Esophagus (tissue), 2 donors: ENCODE measurements around the gene MOB3A. TPM values are rescaled to one million over a fixed set of nuclear protein-coding genes. Genes with fewer than 3 reads are reported as not detected.

Source experiments
- H3K27ac ChIP-seq, 2 donors: one replicate each; pipeline ENCODE4 v1.5.1; 2013; ENCODE audit warnings: low read depth in 2 of 2, mild to moderate bottlenecking in 2 of 2, inconsistent platforms in 1 of 2, low read length in 1 of 2, moderate library complexity in 1 of 2
- H3K27me3 ChIP-seq, 2 donors: one replicate each; pipeline ENCODE4 v1.6.1; 2013; ENCODE audit warnings: low read length in 2 of 2, control low read depth in 1 of 2, mild to moderate bottlenecking in 1 of 2; ENCODE audit not compliant: insufficient read depth in 2 of 2, control insufficient read depth in 1 of 2
- H3K36me3 ChIP-seq, 2 donors: one replicate each; pipeline ENCODE4 v1.6.1; 2013; ENCODE audit warnings: low read length in 1 of 2; ENCODE audit not compliant: control insufficient read depth in 2 of 2, insufficient read depth in 2 of 2
- H3K4me1 ChIP-seq, 2 donors: one replicate each; pipeline ENCODE4 v1.6.1; 2013; ENCODE audit warnings: low read length in 1 of 2; ENCODE audit not compliant: control insufficient read depth in 2 of 2, insufficient read depth in 2 of 2
- H3K4me3 ChIP-seq, 2 donors: one replicate each; pipeline ENCODE4 v1.5.1; 2013; ENCODE audit warnings: low read length in 2 of 2, mild to moderate bottlenecking in 2 of 2, low read depth in 1 of 2, moderate library complexity in 1 of 2
- H3K9me3 ChIP-seq, 2 donors: one replicate each; pipeline ENCODE4 v1.6.1; 2013; ENCODE audit warnings: mild to moderate bottlenecking in 2 of 2, low read depth in 1 of 2, low read length in 1 of 2, moderate library complexity in 1 of 2; ENCODE audit not compliant: control insufficient read depth in 2 of 2, insufficient read depth in 1 of 2
- WGBS, 2 donors: extraction: QIAGEN DNeasy Blood & Tissue Kit; methylation state at CpG; one replicate each; pipeline ENCODE4 v1.1.7; 2013; 5-methylcytosine and 5-hydroxymethylcytosine counted together
- polyA plus RNA-seq, 2 donors: library from polyadenylated mRNA; stranded (reverse); fragments of 200-250 nt; gene quantifications; one replicate each; pipeline ENCODE4 v1.2.3, GENCODE V29; 2013
- donor health status: healthy with polysubstance abuse.
- donor health status: Bipolar disorder and iron deficiency.

Gene MOB3A
- polyA plus RNA-seq, 2 donors: 11.0 to 12.4 TPM

GRCh38 chr19:2062770-2063169 lies 33.4 kb downstream of the MOB3A start:
- H3K4me1 ChIP-seq: peaks cover 11 to 31% of the 10 kb centered on the region in 2 donors
- H3K36me3 ChIP-seq: no peaks in the 10 kb centered on the region
- H3K9me3 ChIP-seq: no peaks in the 10 kb centered on the region
- H3K27ac ChIP-seq: no peak overlapping the region
- 88 to 92% methylated on average over 9 of the region's 9 CpGs for WGBS, 2 donors
- H3K4me3 ChIP-seq: no peak overlapping the region
- no peaks in the 10 kb centered on the region for H3K27me3 ChIP-seq

GRCh38 chr19:2062389-2062729 lies 33.8 kb downstream of the MOB3A start:
- peak overlapping the region in 1 of 2 donors; percentile 72 for H3K4me3 ChIP-seq
- no peaks in the 10 kb centered on the region for H3K9me3 ChIP-seq
- H3K27ac ChIP-seq: peak overlapping the region in 1 of 2 donors; percentile 93
- no peaks in the 10 kb centered on the region for H3K27me3 ChIP-seq
- peaks cover 12 to 35% of the 10 kb centered on the region in 2 donors for H3K4me1 ChIP-seq
- 58 to 61% methylated on average over 10 of the region's 10 CpGs for WGBS, 2 donors
- H3K36me3 ChIP-seq: no peaks in the 10 kb centered on the region

GRCh38 chr19:2061495-2062388 lies 34.4 kb downstream of the MOB3A start:
- peak overlapping the region; percentile 99 to 100 for H3K27ac ChIP-seq
- H3K27me3 ChIP-seq: no peaks in the 10 kb centered on the region
- peaks cover 14 to 38% of the 10 kb centered on the region in 2 donors for H3K4me1 ChIP-seq
- H3K36me3 ChIP-seq: no peaks in the 10 kb centered on the region
- WGBS, 2 donors: 3 to 4% methylated on average over 49 to 50 of the region's 50 CpGs
- H3K9me3 ChIP-seq: no peaks in the 10 kb centered on the region
- H3K4me3 ChIP-seq: peak overlapping the region; percentile 68 to 72

- H3K27ac ChIP-seq: peak overlapping the region; percentile 99 to 100
- H3K27me3 ChIP-seq: no peaks in the 10 kb centered on the region
- H3K4me1 ChIP-seq: peaks cover 15 to 43% of the 10 kb centered on the region in 2 donors
- WGBS, 2 donors: 0% methylated on average over 32 to 55 of the region's 55 CpGs
- H3K36me3 ChIP-seq: no peaks in the 10 kb centered on the region
- H3K4me3 ChIP-seq: peak overlapping the region; percentile 66 to 68
- no peaks in the 10 kb centered on the region for H3K9me3 ChIP-seq
These were observed 35.1 kb downstream of the MOB3A start for GRCh38 chr19:2060884-2061494.

GRCh38 chr19:2059422-2060201 lies 36.5 kb downstream of the MOB3A start:
- Histone ChIP-seq H3K36me3 (no peaks in the 10 kb centered on the region), H3K27me3 (no peaks in the 10 kb centered on the region), H3K4me3 (peak overlapping the region in 1 of 2 donors; percentile 27), H3K4me1 (peaks cover 19 to 53% of the 10 kb centered on the region in 2 donors), H3K27ac (peak overlapping the region; percentile 99 to 100), H3K9me3 (no peaks in the 10 kb centered on the region)
- 27 to 32% methylated on average over 24 of the region's 24 CpGs for WGBS, 2 donors

- Histone ChIP-seq H3K27me3 (no peaks in the 10 kb centered on the region), H3K4me3 (no peak overlapping the region), H3K36me3 (no peaks in the 10 kb centered on the region), H3K9me3 (peaks cover 0 to 3% of the 10 kb centered on the region in 2 donors), H3K27ac (peak overlapping the region; percentile 99 to 100), H3K4me1 (peaks cover 19 to 58% of the 10 kb centered on the region in 2 donors)
- WGBS, 2 donors: 75 to 76% methylated on average over 26 to 27 of the region's 27 CpGs
These were observed 37.3 kb downstream of the MOB3A start for GRCh38 chr19:2058570-2059421.

GRCh38 chr19:2057484-2058469 lies 38.3 kb downstream of the MOB3A start:
- Histone ChIP-seq H3K27me3 (no peaks in the 10 kb centered on the region), H3K36me3 (no peaks in the 10 kb centered on the region), H3K4me1 (peaks cover 19 to 58% of the 10 kb centered on the region in 2 donors), H3K4me3 (no peak overlapping the region), H3K27ac (peak overlapping the region; percentile 75 to 100), H3K9me3 (peaks cover 0 to 3% of the 10 kb centered on the region in 2 donors)
- WGBS, 2 donors: 73 to 78% methylated on average over 22 to 23 of the region's 23 CpGs

- peaks cover 0 to 3% of the 10 kb centered on the region in 2 donors for H3K9me3 ChIP-seq
- H3K4me3 ChIP-seq: no peak overlapping the region
- WGBS, 2 donors: 30 to 40% methylated on average over 5 of the region's 5 CpGs
- H3K4me1 ChIP-seq: peaks cover 24 to 60% of the 10 kb centered on the region in 2 donors
- H3K36me3 ChIP-seq: no peaks in the 10 kb centered on the region
- peak overlapping the region; percentile 57 to 100 for H3K27ac ChIP-seq
- H3K27me3 ChIP-seq: no peaks in the 10 kb centered on the region
These were observed 39.3 kb downstream of the MOB3A start for GRCh38 chr19:2056837-2057192.
